DND-41 (cell line): ENCODE data around the gene LPAR2.

Experiments
- ATAC-seq: fragments of 200-7000 bp; cut with Tn5 transposase; 3 replicates; pipeline ENCODE4 v1.9.1; 2021; ENCODE audit warnings: low read depth; ENCODE audit not compliant: insufficient read depth
- DNase-seq: peaks from one replicate; pipeline ENCODE4 v3.0.0-alpha.2; 2020
- H2AFZ ChIP-seq: 2 replicates; pipeline ENCODE4 v1.6.0; 2012; ENCODE audit warnings: low read depth, low read length
- H3K27ac ChIP-seq: 2 replicates; pipeline ENCODE4 v1.5.1; 2012; ENCODE audit warnings: low read length, inconsistent platforms
- H3K27me3 ChIP-seq: fragments of 200-600 bp; sonication (generic); 2 replicates; pipeline ENCODE4 v1.6.0; 2012; ENCODE audit warnings: low read length, mild to moderate bottlenecking, inconsistent platforms; ENCODE audit not compliant: insufficient read depth, poor library complexity
- H3K36me3 ChIP-seq: 2 replicates; pipeline ENCODE4 v1.5.1; 2012; ENCODE audit warnings: low read length, inconsistent platforms; ENCODE audit not compliant: insufficient read depth
- H3K4me1 ChIP-seq: 2 replicates; pipeline ENCODE4 v1.5.1; 2012; ENCODE audit warnings: mild to moderate bottlenecking, low read length; ENCODE audit not compliant: insufficient read depth
- H3K4me2 ChIP-seq: 2 replicates; pipeline ENCODE4 v1.6.0; 2012; ENCODE audit warnings: mild to moderate bottlenecking, moderate library complexity, low read length, inconsistent platforms; ENCODE audit not compliant: insufficient read depth
- H3K4me3 ChIP-seq, 2 experiments: fragments of 200-600 bp in 1 of 2; shearing (Covaris generic) in 1 of 2; 2 replicates each; pipeline ENCODE4 v1.5.1; 2012 to 2016; ENCODE audit warnings: inconsistent platforms in 2 of 2, low read length in 2 of 2, mild to moderate bottlenecking in 2 of 2, low read depth in 1 of 2, moderate library complexity in 1 of 2
- H3K79me2 ChIP-seq: 2 replicates; pipeline ENCODE4 v1.6.0; 2012; ENCODE audit warnings: low read length, inconsistent platforms; ENCODE audit not compliant: insufficient read depth
- H3K9ac ChIP-seq: 2 replicates; pipeline ENCODE4 v1.6.0; 2012; ENCODE audit warnings: low read depth, mild to moderate bottlenecking, inconsistent platforms, low read length, moderate library complexity
- H3K9me3 ChIP-seq: 2 replicates; pipeline ENCODE4 v1.5.1; 2012; ENCODE audit warnings: low read length, moderate library complexity, mild to moderate bottlenecking, inconsistent platforms; ENCODE audit not compliant: insufficient read depth, severe bottlenecking
- H4K20me1 ChIP-seq: 2 replicates; pipeline ENCODE4 v1.6.0; 2012; ENCODE audit warnings: low read length; ENCODE audit not compliant: insufficient read depth
- CTCF ChIP-seq: IDR thresholded peaks from 2 replicates; pipeline ENCODE4 v1.5.1; 2012; ENCODE audit warnings: borderline replicate concordance, low read length, moderate library complexity, mild to moderate bottlenecking; ENCODE audit not compliant: poor library complexity, severe bottlenecking; ENCODE audit errors: extremely low read depth
- EZH2 ChIP-seq: IDR thresholded peaks from 3 replicates; pipeline ENCODE4 v1.6.1; 2012; ENCODE audit warnings: borderline replicate concordance, low read depth, mild to moderate bottlenecking, moderate library complexity, low read length, inconsistent platforms; ENCODE audit not compliant: severe bottlenecking

LPAR2 gene

GRCh38 chr19:19636573-19637185, 8.7 kb upstream of the LPAR2 start:
- Histone ChIP-seq H3K27ac (no peak overlapping the region), H3K4me3 (no peak overlapping the region), H4K20me1 (no peaks in the 10 kb centered on the region), H2AFZ (no peak overlapping the region), H3K79me2 (0 out of 2 replicates have a peak, but pooled peaks cover 2% of the 10 kb centered on the region), H3K9me3 (no peaks in the 10 kb centered on the region), H3K36me3 (peaks cover 64% of the 10 kb centered on the region), H3K4me2 (no peak overlapping the region), H3K9ac (no peak overlapping the region), H3K27me3 (no peaks in the 10 kb centered on the region), H3K4me1 (0 out of 2 replicates have a peak, but pooled peaks cover 3% of the 10 kb centered on the region)
- DNase-seq (no peak), ATAC-seq (no peak)
- no peak for TF ChIP-seq EZH2
- no peak for TF ChIP-seq CTCF

GRCh38 chr19:19635313-19635702, 7.3 kb upstream of the LPAR2 start:
- no peak overlapping the region for H3K4me3 ChIP-seq
- H3K36me3 ChIP-seq, result peaks cover 71% of the 10 kb centered on the region
- peaks cover 1% of the 10 kb centered on the region; the same call in 1 of the 2 replicates for H4K20me1 ChIP-seq
- no peak for DNase-seq
- ATAC-seq, result no peak
- no peaks in the 10 kb centered on the region for H3K79me2 ChIP-seq
- H3K4me2 ChIP-seq, result no peak overlapping the region
- no peak for TF ChIP-seq EZH2
- no peak for TF ChIP-seq CTCF
- H3K4me1 ChIP-seq, result no peaks in the 10 kb centered on the region
- no peak overlapping the region for H3K27ac ChIP-seq
- H3K9me3 ChIP-seq, result no peaks in the 10 kb centered on the region
- H3K27me3 ChIP-seq, result no peaks in the 10 kb centered on the region
- H2AFZ ChIP-seq, result no peak overlapping the region
- no peak overlapping the region for H3K9ac ChIP-seq

GRCh38 chr19:19634516-19635312, 6.7 kb upstream of the LPAR2 start:
- peaks cover 4% of the 10 kb centered on the region for H4K20me1 ChIP-seq
- DNase-seq (no peak), ATAC-seq (no peak)
- H3K9me3 ChIP-seq, result no peaks in the 10 kb centered on the region
- H3K4me2 ChIP-seq, result no peak overlapping the region
- TF ChIP-seq CTCF (no peak), EZH2 (no peak)
- H2AFZ ChIP-seq, result no peak overlapping the region
- peaks cover 73% of the 10 kb centered on the region for H3K36me3 ChIP-seq
- H3K4me1 ChIP-seq, result no peaks in the 10 kb centered on the region
- no peaks in the 10 kb centered on the region for H3K79me2 ChIP-seq
- no peak overlapping the region for H3K4me3 ChIP-seq
- H3K27me3 ChIP-seq, result no peaks in the 10 kb centered on the region
- no peak overlapping the region for H3K9ac ChIP-seq
- no peak overlapping the region for H3K27ac ChIP-seq
